HEK293 (cell line): ENCODE results near the gene EDC3.

Source experiments
- CTCF ChIA-PET: fragments of 350-600 bp; formaldehyde crosslinking; extraction: SDS; loops from one replicate; lab custom pipeline; 2021; ENCODE audit warnings: antibody characterized with exemption; lab: Yijun Ruan, JAX
- POLR2A ChIA-PET: fragments of 300-600 bp; formaldehyde crosslinking; extraction: SDS; loops from one replicate; lab custom pipeline; 2020; ENCODE audit warnings: antibody characterized with exemption, inconsistent platforms; lab: Yijun Ruan, JAX
- H3K27ac ChIP-seq: fragments of 200-500 bp; sonication (Bioruptor generic); 2 replicates; pipeline ENCODE4 v1.5.1; 2014; ENCODE audit warnings: low read depth, low read length, control low read depth, inconsistent platforms; ENCODE audit errors: extremely low read depth
- H3K36me3 ChIP-seq, 2 experiments: fragments of 200-500 bp in 1 of 2; sonication (Bioruptor generic) in 1 of 2; 1 replicate in 1 of 2; 2 replicates in 1 of 2; pipeline ENCODE4 v1.5.1; 2014 to 2017; ENCODE audit warnings: inconsistent platforms in 2 of 2, low read length in 2 of 2; ENCODE audit not compliant: control insufficient read depth in 2 of 2, insufficient read depth in 1 of 2
- H3K4me1 ChIP-seq: fragments of 200-500 bp; sonication (Bioruptor generic); 2 replicates; pipeline ENCODE4 v1.5.1; 2014; ENCODE audit warnings: mild to moderate bottlenecking, low read length, inconsistent platforms; ENCODE audit not compliant: control insufficient read depth, insufficient read depth
- H3K4me3 ChIP-seq: 2 replicates; pipeline ENCODE4 v1.5.1; 2011; ENCODE audit warnings: low read depth, mild to moderate bottlenecking, control low read depth, low read length, moderate library complexity
- H3K9me3 ChIP-seq: fragments of 200-500 bp; sonication (Bioruptor generic); 2 replicates; pipeline ENCODE4 v1.5.1; 2014; ENCODE audit warnings: low read depth, low read length, inconsistent platforms; ENCODE audit not compliant: control insufficient read depth, insufficient read depth
- GFI1B ChIP-seq: fragments of 450-650 bp; formaldehyde crosslinking; IDR thresholded peaks from 2 replicates; pipeline ENCODE4 v1.5.1; 2016; ENCODE audit warnings: missing biosample characterization, missing genetic modification characterization
- GLIS2 ChIP-seq: fragments of 450-650 bp; formaldehyde crosslinking; IDR thresholded peaks from 2 replicates; pipeline ENCODE4 v1.5.1; 2016; ENCODE audit warnings: missing biosample characterization, missing genetic modification characterization
- HOXA7 ChIP-seq: sonication (generic); formaldehyde crosslinking; IDR thresholded peaks from 2 replicates; pipeline ENCODE4 v1.8.1; 2022; ENCODE audit warnings: missing genetic modification reagents, borderline replicate concordance
- KLF16 ChIP-seq: fragments of 450-650 bp; formaldehyde crosslinking; IDR thresholded peaks from 2 replicates; pipeline ENCODE4 v1.5.1; 2017; ENCODE audit warnings: missing biosample characterization, missing genetic modification characterization
- KLF7 ChIP-seq: fragments of 450-650 bp; formaldehyde crosslinking; IDR thresholded peaks from 2 replicates; pipeline ENCODE4 v1.5.1; 2016; ENCODE audit warnings: missing biosample characterization, missing genetic modification characterization, borderline replicate concordance
- KLF8 ChIP-seq: fragments of 450-650 bp; formaldehyde crosslinking; IDR thresholded peaks from 2 replicates; pipeline ENCODE4 v1.5.1; 2016; ENCODE audit warnings: missing biosample characterization, missing genetic modification characterization
- OVOL3 ChIP-seq: fragments of 450-650 bp; formaldehyde crosslinking; IDR thresholded peaks from 2 replicates; pipeline ENCODE4 v1.5.1; 2016; ENCODE audit warnings: missing biosample characterization, missing genetic modification characterization
- SP3 ChIP-seq: fragments of 450-650 bp; formaldehyde crosslinking; IDR thresholded peaks from 2 replicates; pipeline ENCODE4 v1.5.1; 2016; ENCODE audit warnings: missing biosample characterization, missing genetic modification characterization
- SP7 ChIP-seq: fragments of 450-650 bp; formaldehyde crosslinking; IDR thresholded peaks from 2 replicates; pipeline ENCODE4 v1.5.1; 2016; ENCODE audit warnings: missing biosample characterization, missing genetic modification characterization
- TCF7L2 ChIP-seq: IDR thresholded peaks from 2 replicates; pipeline ENCODE4 v1.6.1; 2011; ENCODE audit warnings: low read depth, mild to moderate bottlenecking, inconsistent platforms, low read length, moderate library complexity, borderline replicate concordance
- ZBTB20 ChIP-seq: fragments of 450-650 bp; formaldehyde crosslinking; IDR thresholded peaks from 2 replicates; pipeline ENCODE4 v1.5.1; 2016; ENCODE audit warnings: missing biosample characterization, missing genetic modification characterization
- ZEB2 ChIP-seq: fragments of 450-650 bp; formaldehyde crosslinking; IDR thresholded peaks from 2 replicates; pipeline ENCODE4 v1.5.1; 2016; ENCODE audit warnings: missing biosample characterization, missing genetic modification characterization
- ZNF146 ChIP-seq: fragments of 450-650 bp; formaldehyde crosslinking; IDR thresholded peaks from 2 replicates; pipeline ENCODE4 v1.5.1; 2016; ENCODE audit warnings: missing biosample characterization, missing genetic modification characterization
- ZNF211 ChIP-seq: fragments of 450-650 bp; formaldehyde crosslinking; IDR thresholded peaks from 2 replicates; pipeline ENCODE4 v1.5.1; 2016; ENCODE audit warnings: low read depth, missing biosample characterization, missing genetic modification characterization
- ZNF214 ChIP-seq: fragments of 450-650 bp; formaldehyde crosslinking; IDR thresholded peaks from 2 replicates; pipeline ENCODE4 v1.5.1; 2017; ENCODE audit warnings: missing biosample characterization, mild to moderate bottlenecking, missing genetic modification characterization, borderline replicate concordance
- ZNF335 ChIP-seq: fragments of 450-650 bp; formaldehyde crosslinking; conservative IDR thresholded peaks from 2 replicates; pipeline ENCODE4 v1.5.1; 2016; ENCODE audit warnings: missing biosample characterization, missing genetic modification characterization
- ZNF350 ChIP-seq: fragments of 450-650 bp; formaldehyde crosslinking; IDR thresholded peaks from 2 replicates; pipeline ENCODE4 v1.5.0; 2017; ENCODE audit warnings: missing biosample characterization, mild to moderate bottlenecking, missing genetic modification characterization
- ZNF37A ChIP-seq: fragments of 450-650 bp; IDR thresholded peaks from 2 replicates; pipeline ENCODE4 v1.5.1; 2018; ENCODE audit warnings: missing biosample characterization, missing genetic modification characterization
- ZNF433 ChIP-seq: fragments of 450-650 bp; formaldehyde crosslinking; IDR thresholded peaks from 2 replicates; pipeline ENCODE4 v1.5.1; 2016; ENCODE audit warnings: missing biosample characterization, missing genetic modification characterization, low read depth
- ZNF544 ChIP-seq: fragments of 450-650 bp; formaldehyde crosslinking; IDR thresholded peaks from 2 replicates; pipeline ENCODE4 v1.5.0; 2017; ENCODE audit warnings: missing biosample characterization, missing genetic modification characterization
- ZNF561 ChIP-seq: fragments of 450-650 bp; IDR thresholded peaks from 2 replicates; pipeline ENCODE4 v1.5.1; 2018; ENCODE audit warnings: missing biosample characterization, missing genetic modification characterization, borderline replicate concordance
- ZNF596 ChIP-seq: fragments of 450-650 bp; IDR thresholded peaks from 2 replicates; pipeline ENCODE4 v1.5.0; 2018; ENCODE audit warnings: missing biosample characterization, mild to moderate bottlenecking, missing genetic modification characterization, moderate library complexity
- ZNF670 ChIP-seq: fragments of 450-650 bp; formaldehyde crosslinking; IDR thresholded peaks from 2 replicates; pipeline ENCODE4 v1.5.1; 2016; ENCODE audit warnings: missing biosample characterization, missing genetic modification characterization, low read depth
- ZNF701 ChIP-seq: fragments of 450-650 bp; formaldehyde crosslinking; IDR thresholded peaks from 2 replicates; pipeline ENCODE4 v1.5.1; 2016; ENCODE audit warnings: missing biosample characterization, missing genetic modification characterization
- ZNF792 ChIP-seq: fragments of 450-650 bp; formaldehyde crosslinking; IDR thresholded peaks from 2 replicates; pipeline ENCODE4 v1.5.1; 2016; ENCODE audit warnings: missing biosample characterization, missing genetic modification characterization
- ZNF843 ChIP-seq: fragments of 450-650 bp; formaldehyde crosslinking; IDR thresholded peaks from 2 replicates; pipeline ENCODE4 v1.5.1; 2016; ENCODE audit warnings: missing biosample characterization, missing genetic modification characterization
- TF ChIP-seq, protein P1 (sequence below): fragments of 450-650 bp; formaldehyde crosslinking; IDR thresholded peaks from 2 replicates; pipeline ENCODE4 v1.5.1; 2016; ENCODE audit warnings: missing biosample characterization, missing genetic modification characterization
- TF ChIP-seq, protein P2 (sequence below): fragments of 450-650 bp; formaldehyde crosslinking; IDR thresholded peaks from 2 replicates; pipeline ENCODE4 v1.5.1; 2016; ENCODE audit warnings: missing biosample characterization, missing genetic modification characterization

EDC3 gene

DNA sequence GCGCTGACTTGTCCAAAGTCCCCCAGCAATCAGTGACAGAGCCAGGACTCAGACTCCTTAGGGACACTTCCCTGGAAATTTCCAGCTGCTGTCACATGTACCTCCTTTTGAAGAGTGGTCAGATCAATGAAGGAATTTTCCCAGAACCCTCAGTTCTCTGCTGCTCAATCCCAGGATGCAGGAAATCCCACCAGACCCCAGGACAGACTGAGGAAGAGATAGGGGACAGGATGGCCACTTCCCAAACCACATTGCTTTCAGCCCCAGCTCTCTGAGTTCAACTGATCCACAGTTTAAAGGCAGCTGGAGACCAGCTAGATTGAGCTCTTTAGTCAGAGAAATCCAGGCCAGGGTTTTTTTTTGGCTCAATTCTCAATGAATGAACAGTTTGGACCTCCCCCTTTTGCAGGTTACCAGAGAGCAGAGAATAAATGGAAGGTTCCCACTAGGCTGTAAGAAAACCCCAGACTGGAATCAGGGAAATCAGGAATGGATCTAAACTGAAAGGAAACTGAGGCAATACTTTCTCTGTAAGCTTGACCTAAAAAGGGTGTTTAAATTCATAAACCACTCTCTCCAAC is 28.0 kb upstream of the EDC3 start (continued):
- TF ChIP-seq ZNF37A (tag by site-specific recombination) = no peak
- TF ChIP-seq HOXA7 (CRISPR knock-in tag) = no peak
- no peak for TF ChIP-seq ZBTB20
- TF ChIP-seq KLF7 (tag by site-specific recombination) = no peak
- TF ChIP-seq ZEB2 (tag by site-specific recombination) = peak; percentile 26; the same call in 1 of the 2 replicates
- peak; percentile 64; the same call in 1 of the 2 replicates for TF ChIP-seq KLF16
- TF ChIP-seq SP3 = peak; percentile 64
- TF ChIP-seq ZNF544 = no peak
- no peak for TF ChIP-seq ZNF146 (tag by site-specific recombination)
- no peak for TF ChIP-seq GLIS2
- no peak for TF ChIP-seq TCF7L2
- TF ChIP-seq, protein P1, sequence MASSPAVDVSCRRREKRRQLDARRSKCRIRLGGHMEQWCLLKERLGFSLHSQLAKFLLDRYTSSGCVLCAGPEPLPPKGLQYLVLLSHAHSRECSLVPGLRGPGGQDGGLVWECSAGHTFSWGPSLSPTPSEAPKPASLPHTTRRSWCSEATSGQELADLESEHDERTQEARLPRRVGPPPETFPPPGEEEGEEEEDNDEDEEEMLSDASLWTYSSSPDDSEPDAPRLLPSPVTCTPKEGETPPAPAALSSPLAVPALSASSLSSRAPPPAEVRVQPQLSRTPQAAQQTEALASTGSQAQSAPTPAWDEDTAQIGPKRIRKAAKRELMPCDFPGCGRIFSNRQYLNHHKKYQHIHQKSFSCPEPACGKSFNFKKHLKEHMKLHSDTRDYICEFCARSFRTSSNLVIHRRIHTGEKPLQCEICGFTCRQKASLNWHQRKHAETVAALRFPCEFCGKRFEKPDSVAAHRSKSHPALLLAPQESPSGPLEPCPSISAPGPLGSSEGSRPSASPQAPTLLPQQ (tag by site-specific recombination) = peak; percentile 62; the same call in 1 of the 2 replicates
- 0 out of 2 replicates have a peak, but pooled peaks have one; percentile 49 for TF ChIP-seq KLF8 (tag by site-specific recombination)
- peak; percentile 59; the same call in 1 of the 2 replicates for TF ChIP-seq ZNF561 (tag by site-specific recombination)
- TF ChIP-seq ZNF843 (tag by site-specific recombination) = no peak
- TF ChIP-seq ZNF214 = no peak

DNA sequence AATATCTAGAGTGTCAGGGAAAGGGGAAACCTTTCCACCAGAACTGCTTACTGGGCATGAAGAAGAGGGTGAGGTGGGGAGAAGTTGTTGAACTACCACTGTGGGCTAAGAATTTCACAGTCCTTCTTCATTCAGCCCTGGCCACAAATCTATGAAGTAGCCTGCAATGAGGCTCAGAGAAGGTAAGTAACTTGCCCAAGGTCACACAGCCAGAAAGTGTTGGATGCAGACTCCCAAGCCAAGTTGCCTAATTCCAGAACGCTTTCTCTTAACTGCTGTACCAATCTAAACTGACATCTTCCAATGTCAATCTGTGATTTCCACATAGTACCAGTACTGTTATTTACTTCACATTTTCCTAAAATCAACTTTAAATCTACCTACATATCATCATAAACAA is 27.4 kb upstream of the EDC3 start:
- no peaks in the 10 kb centered on the region for H3K9me3 ChIP-seq
- TF ChIP-seq OVOL3 (tag by site-specific recombination) (no peak), SP7 (tag by site-specific recombination) (no peak), ZNF350 (tag by site-specific recombination) (no peak), ZNF701 (tag by site-specific recombination) (no peak), GFI1B (tag by site-specific recombination) (no peak), ZNF596 (tag by site-specific recombination) (no peak), ZNF211 (tag by site-specific recombination) (no peak), ZEB2 (tag by site-specific recombination) (no peak), ZNF335 (tag by site-specific recombination) (no peak), ZNF792 (tag by site-specific recombination) (no peak), ZNF670 (tag by site-specific recombination) (no peak), ZNF433 (no peak)
- TF ChIP-seq, protein P2, sequence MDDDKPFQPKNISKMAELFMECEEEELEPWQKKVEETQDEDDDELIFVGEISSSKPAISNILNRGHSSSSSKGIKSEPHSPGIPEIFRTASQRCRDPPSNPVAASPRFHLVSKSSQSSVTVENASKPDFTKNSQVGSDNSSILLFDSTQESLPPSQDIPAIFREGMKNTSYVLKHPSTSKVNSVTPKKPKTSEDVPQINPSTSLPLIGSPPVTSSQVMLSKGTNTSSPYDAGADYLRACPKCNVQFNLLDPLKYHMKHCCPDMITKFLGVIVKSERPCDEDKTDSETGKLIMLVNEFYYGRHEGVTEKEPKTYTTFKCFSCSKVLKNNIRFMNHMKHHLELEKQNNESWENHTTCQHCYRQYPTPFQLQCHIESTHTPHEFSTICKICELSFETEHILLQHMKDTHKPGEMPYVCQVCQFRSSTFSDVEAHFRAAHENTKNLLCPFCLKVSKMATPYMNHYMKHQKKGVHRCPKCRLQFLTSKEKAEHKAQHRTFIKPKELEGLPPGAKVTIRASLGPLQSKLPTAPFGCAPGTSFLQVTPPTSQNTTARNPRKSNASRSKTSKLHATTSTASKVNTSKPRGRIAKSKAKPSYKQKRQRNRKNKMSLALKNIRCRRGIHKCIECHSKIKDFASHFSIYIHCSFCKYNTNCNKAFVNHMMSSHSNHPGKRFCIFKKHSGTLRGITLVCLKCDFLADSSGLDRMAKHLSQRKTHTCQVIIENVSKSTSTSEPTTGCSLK (tag by site-specific recombination) = no peak
- H3K27ac ChIP-seq = no peak overlapping the region
- no peaks in the 10 kb centered on the region for H3K36me3 ChIP-seq
- ChIA-PET CTCF (interaction anchor here (0.7 kb wide), 1 partner anchor 102 kb away, joined by 4 read pairs; no protein-coding TSS in a partner anchor), POLR2A (interaction anchor here (0.6 kb wide), 1 partner anchor 152 kb away, joined by 3 read pairs; no protein-coding TSS in a partner anchor)
- H3K4me3 ChIP-seq = no peak overlapping the region
- H3K4me1 ChIP-seq = no peaks in the 10 kb centered on the region; the same call in 1 of the 2 replicates
